Testis (tissue), 2 donors: Measurements from ENCODE around the gene TBCC.

ENCODE experiments used
- POLR2A ChIP-seq: fragments of 450-650 bp; IDR thresholded peaks from one replicate; pipeline ENCODE4 v1.6.1; 2017; ENCODE audit warnings: antibody characterized with exemption, mild to moderate bottlenecking, moderate library complexity
- TF ChIP-seq, protein P1 (sequence below), 3 experiments: fragments of 450-650 bp in 2 of 3; fragments of 200-600 bp in 1 of 3; sonication (generic) in 1 of 3; IDR thresholded peaks; one replicate each; pipeline ENCODE4 v1.5.1; 2016 to 2019; ENCODE audit warnings: antibody characterized with exemption in 3 of 3, mild to moderate bottlenecking in 2 of 3, moderate library complexity in 1 of 3

DNA sequence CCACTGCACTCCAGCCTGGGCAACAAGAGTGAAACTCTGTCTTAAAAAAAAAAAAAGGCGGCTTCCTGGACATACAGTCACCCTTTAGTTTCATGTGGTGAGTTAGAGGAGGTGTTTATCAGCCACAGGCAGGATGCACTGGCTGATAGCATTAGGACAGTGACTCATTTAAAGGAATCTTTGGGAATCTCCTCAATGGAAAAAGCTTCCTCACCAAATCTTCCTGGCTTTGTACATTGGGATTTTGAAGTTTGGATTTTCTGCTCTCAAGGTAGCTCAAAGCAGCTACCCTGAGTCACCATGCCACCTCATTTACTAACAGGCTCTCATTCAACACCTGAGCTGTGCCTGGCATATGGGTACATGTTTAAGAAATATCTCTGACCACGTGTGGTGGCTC is 43.7 kb downstream of the TBCC start:
- TF ChIP-seq, protein P1, sequence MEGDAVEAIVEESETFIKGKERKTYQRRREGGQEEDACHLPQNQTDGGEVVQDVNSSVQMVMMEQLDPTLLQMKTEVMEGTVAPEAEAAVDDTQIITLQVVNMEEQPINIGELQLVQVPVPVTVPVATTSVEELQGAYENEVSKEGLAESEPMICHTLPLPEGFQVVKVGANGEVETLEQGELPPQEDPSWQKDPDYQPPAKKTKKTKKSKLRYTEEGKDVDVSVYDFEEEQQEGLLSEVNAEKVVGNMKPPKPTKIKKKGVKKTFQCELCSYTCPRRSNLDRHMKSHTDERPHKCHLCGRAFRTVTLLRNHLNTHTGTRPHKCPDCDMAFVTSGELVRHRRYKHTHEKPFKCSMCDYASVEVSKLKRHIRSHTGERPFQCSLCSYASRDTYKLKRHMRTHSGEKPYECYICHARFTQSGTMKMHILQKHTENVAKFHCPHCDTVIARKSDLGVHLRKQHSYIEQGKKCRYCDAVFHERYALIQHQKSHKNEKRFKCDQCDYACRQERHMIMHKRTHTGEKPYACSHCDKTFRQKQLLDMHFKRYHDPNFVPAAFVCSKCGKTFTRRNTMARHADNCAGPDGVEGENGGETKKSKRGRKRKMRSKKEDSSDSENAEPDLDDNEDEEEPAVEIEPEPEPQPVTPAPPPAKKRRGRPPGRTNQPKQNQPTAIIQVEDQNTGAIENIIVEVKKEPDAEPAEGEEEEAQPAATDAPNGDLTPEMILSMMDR (IDR thresholded peaks at IDR 0.05): no peak
- TF ChIP-seq POLR2A: no peak
